Stomach (tissue), 4 donors: ENCODE results near the gene VRK3.

ENCODE experiments used
- EP300 ChIP-seq: sonication (generic); formaldehyde crosslinking; IDR thresholded peaks from one replicate; pipeline ENCODE4 v1.6.1; 2017; ENCODE audit warnings: antibody characterized with exemption
- POLR2A ChIP-seq, 4 donors: fragments of 450-650 bp; IDR thresholded peaks; one replicate each; pipeline ENCODE4 v1.6.1; 2016; ENCODE audit warnings: antibody characterized with exemption in 4 of 4, control low read depth in 2 of 4, mild to moderate bottlenecking in 1 of 4, moderate library complexity in 1 of 4
- POLR2AphosphoS5 ChIP-seq, 3 donors: sonication (generic); formaldehyde crosslinking; IDR thresholded peaks; one replicate each; pipeline ENCODE4 v1.6.1; 2016; ENCODE audit warnings: antibody characterized with exemption in 3 of 3
- TF ChIP-seq, protein P1 (sequence below), 7 experiments: fragments of 450-650 bp in 4 of 7; fragments of 200-600 bp in 3 of 7; sonication (generic) in 3 of 7; IDR thresholded peaks; one replicate each; pipeline ENCODE4 v1.5.1; 2016 to 2019; ENCODE audit warnings: antibody characterized with exemption in 7 of 7, control low read depth in 2 of 7, mild to moderate bottlenecking in 1 of 7

DNA sequence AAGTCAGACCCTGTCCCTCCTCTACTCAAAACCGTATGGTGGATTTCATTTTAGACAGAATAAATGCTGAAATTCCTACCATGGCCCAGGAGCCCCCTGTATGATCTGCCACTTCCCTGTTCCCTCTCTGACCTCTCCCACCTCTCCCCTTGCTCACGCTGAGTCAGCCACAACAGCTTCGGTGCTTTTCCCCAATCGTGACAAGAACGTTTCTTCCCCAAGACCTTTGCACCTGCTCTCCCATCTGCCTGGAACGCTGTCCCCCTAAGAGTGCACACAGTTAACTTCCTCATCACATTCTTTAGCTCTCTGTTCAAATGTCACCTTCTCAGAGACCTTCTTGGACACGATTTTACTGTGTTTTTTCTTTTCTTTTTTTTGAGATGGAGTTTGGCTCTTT lies 2.3 kb downstream of the VRK3 start:
- TF ChIP-seq POLR2AphosphoS5 (IDR thresholded peaks at IDR 0.05) (no peak), POLR2A (IDR thresholded peaks at IDR 0.05) (no peak), EP300 (no peak)
- TF ChIP-seq, protein P1, sequence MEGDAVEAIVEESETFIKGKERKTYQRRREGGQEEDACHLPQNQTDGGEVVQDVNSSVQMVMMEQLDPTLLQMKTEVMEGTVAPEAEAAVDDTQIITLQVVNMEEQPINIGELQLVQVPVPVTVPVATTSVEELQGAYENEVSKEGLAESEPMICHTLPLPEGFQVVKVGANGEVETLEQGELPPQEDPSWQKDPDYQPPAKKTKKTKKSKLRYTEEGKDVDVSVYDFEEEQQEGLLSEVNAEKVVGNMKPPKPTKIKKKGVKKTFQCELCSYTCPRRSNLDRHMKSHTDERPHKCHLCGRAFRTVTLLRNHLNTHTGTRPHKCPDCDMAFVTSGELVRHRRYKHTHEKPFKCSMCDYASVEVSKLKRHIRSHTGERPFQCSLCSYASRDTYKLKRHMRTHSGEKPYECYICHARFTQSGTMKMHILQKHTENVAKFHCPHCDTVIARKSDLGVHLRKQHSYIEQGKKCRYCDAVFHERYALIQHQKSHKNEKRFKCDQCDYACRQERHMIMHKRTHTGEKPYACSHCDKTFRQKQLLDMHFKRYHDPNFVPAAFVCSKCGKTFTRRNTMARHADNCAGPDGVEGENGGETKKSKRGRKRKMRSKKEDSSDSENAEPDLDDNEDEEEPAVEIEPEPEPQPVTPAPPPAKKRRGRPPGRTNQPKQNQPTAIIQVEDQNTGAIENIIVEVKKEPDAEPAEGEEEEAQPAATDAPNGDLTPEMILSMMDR (IDR thresholded peaks at IDR 0.05) = no peak
